NCI-H69 (cell line): Measurements from ENCODE around the gene SPDYE4.

ENCODE experiments used
- DNase-seq: peaks from one replicate; lab custom pipeline; 2025; lab: John Stamatoyannopoulos, UW

Gene SPDYE4

GRCh38 chr17:8712698-8713097, 45.6 kb downstream of the SPDYE4 start:
- no peak for DNase-seq

GRCh38 chr17:8711291-8711690, 47.1 kb downstream of the SPDYE4 start:
- no peak for DNase-seq

DNA sequence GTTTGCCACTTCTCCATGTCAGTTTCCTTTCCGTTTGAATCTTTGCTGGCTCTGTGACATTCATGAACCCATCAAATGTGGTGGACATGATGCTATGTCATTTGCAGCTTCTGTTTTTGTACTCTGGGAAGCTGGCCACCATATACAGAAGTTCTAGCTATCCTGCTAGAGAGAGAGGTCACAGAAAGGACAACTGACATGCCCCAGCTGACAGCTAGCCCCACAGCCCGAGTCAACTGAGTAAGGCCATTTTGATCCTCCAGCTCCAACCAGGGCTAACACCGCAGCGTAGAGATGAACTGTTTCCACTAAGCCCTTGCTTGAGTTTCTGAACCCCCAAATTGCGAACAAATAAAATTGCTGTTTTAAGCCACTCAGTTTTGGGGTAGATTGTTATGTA, 47.5 kb downstream of the SPDYE4 start:
- DNase-seq, result no peak

GRCh38 chr17:8709006-8709405, 49.3 kb downstream of the SPDYE4 start:
- no peak for DNase-seq

DNA sequence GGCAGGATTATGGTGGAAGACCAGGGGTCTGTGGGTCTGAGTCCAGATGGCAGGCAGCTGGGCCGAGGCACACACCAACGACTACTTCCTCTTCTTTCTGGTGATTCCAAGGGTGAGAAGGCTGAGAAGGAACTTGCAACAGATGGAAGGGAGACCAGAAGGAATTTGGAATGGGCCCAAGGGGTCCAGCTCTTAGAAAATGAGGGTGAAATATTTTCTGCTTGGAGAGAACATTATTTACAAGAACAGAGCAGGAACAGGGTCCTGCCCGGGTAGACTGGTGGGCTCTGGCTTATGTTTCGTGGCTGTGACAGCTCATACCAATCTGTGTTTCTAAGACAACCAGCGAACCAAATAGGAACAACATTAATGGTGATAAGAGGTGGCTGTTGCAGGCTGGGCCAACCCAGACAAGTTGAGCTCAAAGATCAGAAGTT, 50.3 kb downstream of the SPDYE4 start:
- no peak for DNase-seq

DNA sequence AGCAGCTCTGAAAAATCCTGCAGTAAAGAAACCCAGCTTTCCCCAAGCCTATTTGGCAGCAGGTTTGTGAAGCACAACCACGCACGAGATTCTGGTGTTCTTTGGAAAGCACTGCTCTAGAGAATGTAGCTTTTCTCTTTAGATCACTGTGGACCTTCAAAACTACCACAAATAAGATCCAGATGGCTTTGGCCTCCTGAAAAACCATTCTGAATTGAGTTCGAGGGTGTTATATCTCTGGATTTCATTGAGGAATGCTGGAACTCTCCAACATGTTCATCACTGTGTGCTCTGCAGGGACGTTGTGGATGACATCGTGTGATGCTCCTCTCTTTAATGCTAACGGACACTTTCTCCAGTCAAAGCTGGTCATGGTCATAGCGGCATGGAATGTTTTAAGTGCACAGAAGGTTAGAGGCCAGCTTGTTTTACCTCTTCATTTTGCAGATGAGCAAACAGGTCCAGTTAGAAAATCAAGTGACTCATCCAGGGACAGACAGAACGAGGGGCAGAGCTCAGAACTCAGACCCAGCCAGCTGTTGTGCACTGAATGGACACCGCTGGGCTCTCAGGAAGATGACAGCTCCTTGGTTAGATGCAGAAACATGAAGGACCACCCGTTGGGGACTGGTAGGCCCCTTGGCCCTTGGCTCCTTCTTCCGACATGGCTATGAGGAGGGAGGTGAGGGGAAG, 50.9 kb downstream of the SPDYE4 start:
- no peak for DNase-seq

GRCh38 chr17:8706431-8706830, 51.9 kb downstream of the SPDYE4 start:
- DNase-seq, result no peak

DNA sequence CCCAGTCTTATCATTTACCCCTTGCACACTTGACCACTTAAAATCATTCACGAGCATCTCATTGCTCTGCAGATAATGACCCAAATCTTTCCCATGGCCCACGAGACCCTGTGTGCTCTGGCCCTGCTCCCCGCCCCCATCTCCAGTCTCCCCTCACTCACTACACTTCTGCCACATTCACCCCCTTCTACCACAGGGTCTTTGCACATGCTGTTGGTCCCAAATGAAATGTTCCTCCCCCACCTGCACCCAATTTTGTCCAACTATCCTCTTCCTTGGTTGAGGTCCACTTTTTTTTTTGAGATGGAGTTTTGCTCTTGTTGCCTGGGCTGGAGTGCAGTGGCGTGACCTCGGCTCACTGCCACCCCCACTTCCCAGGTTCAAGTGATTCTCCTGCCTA, 52.9 kb downstream of the SPDYE4 start:
- DNase-seq, result no peak

- no peak for DNase-seq
These were observed 55.3 kb downstream of the SPDYE4 start for GRCh38 chr17:8703001-8703400.

- no peak for DNase-seq
These were observed 56.6 kb downstream of the SPDYE4 start for GRCh38 chr17:8701754-8702153.

- DNase-seq, result no peak
These were observed 57.1 kb downstream of the SPDYE4 start for GRCh38 chr17:8701221-8701620.
